Measurements from ENCODE around the gene ABLIM1.

- TF ChIP-seq CTCF (IDR thresholded peaks at IDR 0.05) = no peak
- no peak for TF ChIP-seq POLR2A (IDR thresholded peaks at IDR 0.05)
Measured at GRCh38 chr10:114436941-114437340, 221.1 kb downstream of the ABLIM1 start.
